OCI-LY1 (cell line): ENCODE data around the gene ELMO1.

Experiments used
- H2AFZ ChIP-seq: fragments of 200-600 bp; sonication (generic), shearing (Covaris generic); 2 replicates; pipeline ENCODE4 v1.6.0; 2014; ENCODE audit warnings: antibody characterized with exemption, mild to moderate bottlenecking, low read length
- H3F3A ChIP-seq: fragments of 200-600 bp; sonication (generic), shearing (Covaris generic); 2 replicates; pipeline ENCODE4 v1.6.0; 2014; ENCODE audit warnings: mild to moderate bottlenecking, antibody characterized with exemption, low read length, moderate library complexity; ENCODE audit not compliant: insufficient read depth
- H3K27ac ChIP-seq: fragments of 200-600 bp; sonication (generic); 2 replicates; pipeline ENCODE4 v1.5.1; 2014; ENCODE audit warnings: low read length, mixed run types, mild to moderate bottlenecking, low read depth; ENCODE audit not compliant: poor library complexity, severe bottlenecking
- H3K27me3 ChIP-seq: fragments of 200-600 bp; sonication (generic); 2 replicates; pipeline ENCODE4 v1.6.0; 2014; ENCODE audit warnings: antibody characterized with exemption, mild to moderate bottlenecking, low read length, moderate library complexity; ENCODE audit not compliant: insufficient read depth
- H3K36me3 ChIP-seq: fragments of 200-600 bp; sonication (generic); 2 replicates; pipeline ENCODE4 v1.6.1; 2014; ENCODE audit warnings: mild to moderate bottlenecking, antibody characterized with exemption, low read length, moderate library complexity, mixed read lengths; ENCODE audit not compliant: insufficient read depth
- H3K4me1 ChIP-seq: fragments of 200-600 bp; sonication (generic); 2 replicates; pipeline ENCODE4 v1.5.1; 2014; ENCODE audit warnings: mild to moderate bottlenecking, low read length, moderate library complexity; ENCODE audit not compliant: insufficient read depth, severe bottlenecking
- H3K4me2 ChIP-seq: fragments of 200-600 bp; sonication (generic), shearing (Covaris generic); 2 replicates; pipeline ENCODE4 v1.6.1; 2014; ENCODE audit warnings: low read length
- H3K4me3 ChIP-seq: fragments of 200-600 bp; sonication (generic); 2 replicates; pipeline ENCODE4 v1.5.1; 2014; ENCODE audit warnings: low read length, low read depth, mild to moderate bottlenecking, mixed read lengths; ENCODE audit not compliant: poor library complexity, severe bottlenecking
- H3K79me2 ChIP-seq: fragments of 200-600 bp; shearing (Covaris generic); 2 replicates; pipeline ENCODE4 v1.6.1; 2016; ENCODE audit warnings: mixed run types, low read length, mixed read lengths; ENCODE audit not compliant: insufficient read depth
- H3K9ac ChIP-seq: fragments of 200-600 bp; sonication (generic), shearing (Covaris generic); 2 replicates; pipeline ENCODE4 v1.6.1; 2014; ENCODE audit warnings: mild to moderate bottlenecking, low read length, mixed read lengths
- H3K9me2 ChIP-seq: fragments of 200-600 bp; sonication (generic), shearing (Covaris generic); 2 replicates; pipeline ENCODE4 v1.6.1; 2014; ENCODE audit warnings: low read depth, mild to moderate bottlenecking, low read length, mixed read lengths
- H3K9me3 ChIP-seq: fragments of 200-600 bp; shearing (Covaris generic); 2 replicates; pipeline ENCODE4 v1.6.1; 2014; ENCODE audit warnings: low read length, mixed read lengths
- H4K20me1 ChIP-seq: fragments of 200-600 bp; sonication (generic), shearing (Covaris generic); 2 replicates; pipeline ENCODE4 v1.6.0; 2016; ENCODE audit warnings: mild to moderate bottlenecking, low read length; ENCODE audit not compliant: insufficient read depth
- CTCF ChIP-seq: fragments of 200-600 bp; sonication (generic), shearing (Covaris generic); IDR thresholded peaks from 2 replicates; pipeline ENCODE4 v1.5.1; 2017; ENCODE audit warnings: mild to moderate bottlenecking, antibody characterized with exemption, low read length, moderate library complexity, mixed read lengths
- EZH2 ChIP-seq: fragments of 200-600 bp; sonication (generic), shearing (Covaris generic); IDR thresholded peaks from 2 replicates; pipeline ENCODE4 v1.8.0; 2017; ENCODE audit warnings: borderline replicate concordance, mixed run types, mild to moderate bottlenecking, antibody characterized with exemption, low read length, moderate library complexity, mixed read lengths

ELMO1 gene

GRCh38 chr7:36946401-36946739 lies 502.3 kb downstream of the ELMO1 start:
- Histone ChIP-seq H3K4me1 (no peaks in the 10 kb centered on the region), H2AFZ (no peak overlapping the region), H3K9me2 (no peaks in the 10 kb centered on the region), H3K4me2 (no peak overlapping the region), H3K9me3 (peaks cover 13% of the 10 kb centered on the region; the same call in 1 of the 2 replicates), H4K20me1 (no peaks in the 10 kb centered on the region), H3K9ac (no peak overlapping the region), H3F3A (no peaks in the 10 kb centered on the region), H3K79me2 (no peaks in the 10 kb centered on the region), H3K4me3 (no peak overlapping the region), H3K27ac (no peak overlapping the region), H3K27me3 (no peaks in the 10 kb centered on the region), H3K36me3 (peaks cover 53% of the 10 kb centered on the region)
- TF ChIP-seq CTCF = no peak
- no peak for TF ChIP-seq EZH2

- no peaks in the 10 kb centered on the region for H4K20me1 ChIP-seq
- H3K27me3 ChIP-seq = no peaks in the 10 kb centered on the region
- no peak overlapping the region for H3K9ac ChIP-seq
- H3K9me3 ChIP-seq = peaks cover 13% of the 10 kb centered on the region; the same call in 1 of the 2 replicates
- no peaks in the 10 kb centered on the region for H3K4me1 ChIP-seq
- peaks cover 50% of the 10 kb centered on the region for H3K36me3 ChIP-seq
- no peaks in the 10 kb centered on the region for H3K9me2 ChIP-seq
- no peak overlapping the region for H2AFZ ChIP-seq
- TF ChIP-seq CTCF = no peak
- TF ChIP-seq EZH2 = no peak
- no peak overlapping the region for H3K4me2 ChIP-seq
- H3F3A ChIP-seq = no peaks in the 10 kb centered on the region
- no peaks in the 10 kb centered on the region for H3K79me2 ChIP-seq
- H3K27ac ChIP-seq = no peak overlapping the region
- no peak overlapping the region for H3K4me3 ChIP-seq
These were observed 502.9 kb downstream of the ELMO1 start for GRCh38 chr7:36945612-36946400.

- Histone ChIP-seq H3F3A (no peaks in the 10 kb centered on the region), H3K4me2 (no peak overlapping the region), H3K9me3 (peaks cover 22% of the 10 kb centered on the region; the same call in 1 of the 2 replicates), H3K9me2 (no peaks in the 10 kb centered on the region), H3K27ac (no peak overlapping the region), H4K20me1 (no peaks in the 10 kb centered on the region), H3K4me3 (no peak overlapping the region), H3K9ac (no peak overlapping the region), H3K4me1 (no peaks in the 10 kb centered on the region), H2AFZ (no peak overlapping the region), H3K27me3 (no peaks in the 10 kb centered on the region), H3K36me3 (peaks cover 53% of the 10 kb centered on the region), H3K79me2 (no peaks in the 10 kb centered on the region)
- TF ChIP-seq CTCF (no peak), EZH2 (no peak)
These were observed 503.8 kb downstream of the ELMO1 start for GRCh38 chr7:36944838-36945237.
